ENCODE measurements around the gene CAAP1. TPM values are rescaled to one million over a fixed set of nuclear protein-coding genes. Genes with fewer than 3 reads are reported as not detected.

The CAAP1 gene
- total RNA-seq, 4 donors from 2014 or later: 10.0 to 17.0 (median 12.6) TPM

DNA sequence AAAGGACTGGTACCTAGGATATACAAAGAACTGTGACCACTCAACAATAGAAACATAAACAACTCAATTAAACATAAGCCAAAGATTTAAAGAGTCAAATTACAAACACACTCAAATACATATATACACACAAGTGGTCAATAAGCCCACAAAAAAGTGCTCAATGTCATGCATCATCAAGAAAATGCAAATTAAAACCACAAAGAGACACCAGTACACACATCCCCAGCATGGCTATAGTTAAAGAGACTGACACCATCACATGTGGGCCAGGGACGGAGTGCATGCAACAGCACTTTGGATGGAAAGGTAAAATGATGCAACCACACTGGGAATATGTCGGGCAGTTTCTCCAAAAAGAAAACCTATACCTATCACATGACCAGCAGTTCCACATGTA, 89.7 kb downstream of the CAAP1 start:
- TF ChIP-seq, protein P1, sequence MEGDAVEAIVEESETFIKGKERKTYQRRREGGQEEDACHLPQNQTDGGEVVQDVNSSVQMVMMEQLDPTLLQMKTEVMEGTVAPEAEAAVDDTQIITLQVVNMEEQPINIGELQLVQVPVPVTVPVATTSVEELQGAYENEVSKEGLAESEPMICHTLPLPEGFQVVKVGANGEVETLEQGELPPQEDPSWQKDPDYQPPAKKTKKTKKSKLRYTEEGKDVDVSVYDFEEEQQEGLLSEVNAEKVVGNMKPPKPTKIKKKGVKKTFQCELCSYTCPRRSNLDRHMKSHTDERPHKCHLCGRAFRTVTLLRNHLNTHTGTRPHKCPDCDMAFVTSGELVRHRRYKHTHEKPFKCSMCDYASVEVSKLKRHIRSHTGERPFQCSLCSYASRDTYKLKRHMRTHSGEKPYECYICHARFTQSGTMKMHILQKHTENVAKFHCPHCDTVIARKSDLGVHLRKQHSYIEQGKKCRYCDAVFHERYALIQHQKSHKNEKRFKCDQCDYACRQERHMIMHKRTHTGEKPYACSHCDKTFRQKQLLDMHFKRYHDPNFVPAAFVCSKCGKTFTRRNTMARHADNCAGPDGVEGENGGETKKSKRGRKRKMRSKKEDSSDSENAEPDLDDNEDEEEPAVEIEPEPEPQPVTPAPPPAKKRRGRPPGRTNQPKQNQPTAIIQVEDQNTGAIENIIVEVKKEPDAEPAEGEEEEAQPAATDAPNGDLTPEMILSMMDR (IDR thresholded peaks at IDR 0.05; ENCODE audit: low read depth): no peak

DNA sequence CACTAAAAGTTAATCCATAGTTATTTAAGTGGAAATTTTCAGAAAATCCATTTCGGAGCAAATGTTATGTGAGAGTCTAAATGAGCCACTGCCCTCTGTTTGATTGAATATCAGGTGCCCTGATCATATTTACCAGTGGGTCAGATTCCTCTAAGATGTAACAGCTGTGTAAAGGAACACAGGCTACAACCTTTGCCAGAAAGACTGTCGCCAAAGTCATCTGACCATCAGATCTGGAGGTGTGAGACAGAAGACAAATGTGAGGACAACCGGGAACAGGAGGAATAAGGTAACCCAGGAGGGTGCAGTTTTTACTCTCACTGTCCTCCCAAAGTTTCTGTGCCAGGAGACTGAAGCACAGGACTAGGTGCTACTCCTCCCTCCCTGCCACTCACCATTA, 90.8 kb downstream of the CAAP1 start:
- TF ChIP-seq, protein P1 (IDR thresholded peaks at IDR 0.05; ENCODE audit: low read depth): no peak

DNA sequence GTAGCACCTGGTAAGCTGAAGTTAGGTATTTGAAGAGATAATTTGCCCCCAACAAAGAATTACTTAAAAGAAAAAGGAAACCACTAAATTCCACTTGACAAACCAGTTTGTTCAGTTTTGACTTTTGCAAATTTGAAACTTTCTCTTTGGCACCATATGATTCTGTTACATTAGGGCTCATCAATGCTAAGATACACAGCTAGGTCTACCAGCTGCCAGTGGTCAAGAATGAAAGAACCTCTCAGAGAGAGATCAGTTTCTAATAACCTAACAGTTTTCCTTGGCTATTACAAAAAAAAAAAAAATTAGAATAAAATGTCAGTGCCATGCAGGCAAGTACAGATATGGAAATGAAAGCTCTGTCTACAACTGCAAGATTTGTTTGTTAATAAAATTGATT, 92.3 kb downstream of the CAAP1 start:
- TF ChIP-seq, protein P1 (IDR thresholded peaks at IDR 0.05; ENCODE audit: low read depth): no peak

DNA sequence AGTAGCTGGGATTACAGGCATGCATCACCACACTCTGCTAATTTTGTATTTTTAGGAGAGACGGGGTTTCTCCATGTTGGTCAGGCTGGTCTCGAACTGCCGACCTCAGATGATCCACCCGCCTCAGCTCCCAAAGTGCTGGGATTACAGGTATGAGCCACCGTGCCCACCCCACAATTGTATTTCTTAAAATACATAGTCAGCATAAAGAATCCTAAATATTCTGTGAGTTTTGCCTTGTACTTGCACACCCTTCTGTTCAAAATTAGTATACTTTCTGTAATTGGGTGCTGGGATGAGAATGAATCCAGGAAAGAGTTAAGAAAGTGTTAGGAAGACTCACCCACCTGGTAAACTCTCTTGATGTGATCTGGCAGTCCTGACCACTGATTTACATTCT, 101.3 kb downstream of the CAAP1 start:
- TF ChIP-seq, protein P1 (IDR thresholded peaks at IDR 0.05; ENCODE audit: low read depth): no peak

Small RNA genes lying within 50 kb of the gene (small RNA-seq; reads per million reads assigned to genes)
- not detected for gene RF00322
- gene RN7SL100P: not detected

Other genes starting within 250 kb of the CAAP1 start
- 10 to 100 TPM; 24.3 to 31.1 (median 27.2) TPM for gene PLAA, start 54.4 kb upstream of the CAAP1 start, total RNA-seq
- 10 to 100 TPM; 13.2 to 15.0 (median 13.9) TPM for gene IFT74, start 63.6 kb upstream of the CAAP1 start, total RNA-seq
- not detected for gene LRRC19, start 112.9 kb upstream of the CAAP1 start, total RNA-seq
- 10 to 100 TPM in 3 of 4 donors, 1 to 10 TPM in 1; 8.3 to 36.7 (median 16.7) TPM for gene TEK, start 216.4 kb upstream of the CAAP1 start, total RNA-seq